ENCODE data around the gene LRRC8E. TPM values are rescaled to one million over a fixed set of nuclear protein-coding genes. Genes with fewer than 3 reads are reported as not detected.
"Not testable (repeated sequence)": the region's sequence is repeated elsewhere in the genome, so short reads cannot be mapped to it uniquely, and the experiment has no call there.

Gene LRRC8E
- total RNA-seq, 1 experiment from 2014 or later: 11.8 TPM

DNA sequence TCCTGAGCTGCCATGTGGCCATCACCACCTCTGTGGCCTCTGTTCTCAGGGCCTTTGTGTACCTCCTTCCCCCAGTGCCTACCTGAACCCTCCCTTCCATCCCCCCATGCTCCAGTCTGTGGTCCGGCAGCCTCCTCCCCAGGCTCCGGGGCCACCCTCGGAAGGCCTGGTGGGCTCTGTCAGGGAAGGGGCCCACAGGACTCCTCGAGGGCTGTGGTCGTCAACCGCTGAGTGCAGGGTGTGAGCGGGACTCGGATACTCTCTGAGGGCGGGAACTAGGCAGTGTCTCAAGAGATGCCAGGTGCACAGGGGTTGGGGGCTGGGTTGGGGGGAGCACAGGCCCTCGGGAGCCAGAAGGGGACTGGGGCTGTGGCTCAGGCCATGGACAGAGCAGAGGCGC, 19.2 kb downstream of the LRRC8E start:
- DNase-seq (ENCODE audit: low read depth): no peak

- no peak for DNase-seq (ENCODE audit: low read depth)
These were observed 19.9 kb downstream of the LRRC8E start for GRCh38 chr19:7908078-7908699.

- no peak for DNase-seq (ENCODE audit: low read depth)
These were observed 20.6 kb downstream of the LRRC8E start for GRCh38 chr19:7908742-7909461.

DNA sequence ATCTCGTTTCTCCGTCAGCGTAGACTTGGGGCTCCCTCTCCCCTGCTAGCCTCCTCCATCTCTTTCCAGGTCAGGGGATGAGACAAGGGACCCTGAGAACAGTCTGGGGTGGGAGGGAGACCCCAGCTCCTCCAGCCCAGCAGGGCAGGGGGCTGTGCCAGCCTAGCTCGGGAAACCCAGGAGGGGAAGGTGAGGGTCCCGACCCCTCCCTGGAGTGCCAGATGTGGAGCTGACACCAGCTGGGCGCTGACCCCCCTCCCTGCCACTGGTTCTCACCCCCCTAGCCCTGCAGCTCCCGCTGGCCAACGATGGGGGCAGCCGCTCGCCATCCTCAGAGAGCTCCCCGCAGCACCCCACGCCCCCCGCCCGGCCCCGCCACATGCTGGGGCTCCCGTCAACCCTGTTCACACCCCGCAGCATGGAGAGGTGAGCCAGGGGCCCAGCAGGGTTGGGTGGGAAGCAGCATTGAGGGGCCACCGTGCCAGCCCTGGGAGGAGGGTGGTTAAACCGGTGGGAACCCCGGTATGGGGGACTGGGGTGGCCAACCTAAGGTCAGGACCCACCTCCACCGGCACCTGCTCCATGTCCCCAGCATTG, 21.3 kb downstream of the LRRC8E start:
- DNase-seq (ENCODE audit: low read depth): no peak

- no peak for DNase-seq (ENCODE audit: low read depth)
These were observed 22.2 kb downstream of the LRRC8E start for GRCh38 chr19:7910321-7911161.

DNA sequence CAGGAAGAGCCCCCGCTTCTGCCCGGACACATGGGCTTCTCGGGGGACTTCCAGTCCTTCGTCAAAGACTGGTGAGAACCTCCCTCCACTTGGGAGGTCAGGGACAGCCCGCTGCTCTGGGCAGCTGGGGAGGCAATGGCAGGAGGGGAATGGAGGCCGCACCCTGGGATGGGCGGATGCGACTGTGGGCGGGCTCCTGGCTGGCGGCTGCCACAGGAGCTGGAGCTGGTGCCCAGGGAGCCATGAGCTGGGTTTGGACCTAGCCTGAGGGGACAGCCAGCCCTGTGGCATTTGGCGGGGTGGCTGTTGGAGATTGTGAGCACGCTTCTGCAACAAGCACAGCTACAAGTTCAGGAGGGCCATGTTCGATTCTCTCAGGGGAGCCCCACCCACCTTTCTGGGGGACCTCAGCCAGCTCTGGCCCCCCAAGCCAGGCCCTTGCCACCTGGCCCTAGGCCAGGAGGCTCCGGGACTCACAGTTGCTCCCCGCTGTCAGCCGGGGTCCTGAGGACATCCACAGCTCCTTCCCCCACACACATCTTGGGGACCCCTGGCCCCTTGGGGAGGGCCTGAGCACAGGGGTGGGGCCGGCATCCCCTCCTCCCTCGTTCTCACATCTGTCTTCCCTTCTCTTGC, 23.3 kb downstream of the LRRC8E start:
- no peak for DNase-seq (ENCODE audit: low read depth)

- no peak for DNase-seq (ENCODE audit: low read depth)
These were observed 23.9 kb downstream of the LRRC8E start for GRCh38 chr19:7912144-7912696.

GRCh38 chr19:7912697-7913564, 24.6 kb downstream of the LRRC8E start:
- no peak for DNase-seq (ENCODE audit: low read depth)

DNA sequence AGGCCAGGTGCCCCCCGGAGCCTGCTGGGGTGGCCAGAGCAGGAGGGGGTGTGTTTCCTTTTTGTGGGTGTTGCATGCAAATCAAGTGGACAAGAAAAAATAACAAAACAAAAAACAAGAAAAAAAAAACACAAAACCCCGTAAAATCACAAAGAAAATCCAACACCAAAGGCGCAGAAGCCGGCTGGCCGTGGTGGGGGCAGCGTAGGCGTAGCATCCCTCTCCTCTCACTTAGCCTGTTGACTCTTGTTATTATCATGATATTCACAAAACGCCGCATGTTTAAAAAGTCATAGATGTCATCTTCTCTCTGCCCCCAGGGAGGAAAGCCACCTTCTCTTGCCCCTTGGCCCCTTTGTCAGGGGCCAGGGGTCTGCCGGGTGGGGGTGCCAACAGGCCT, 25.3 kb downstream of the LRRC8E start:
- no peak for DNase-seq (ENCODE audit: low read depth)

DNA sequence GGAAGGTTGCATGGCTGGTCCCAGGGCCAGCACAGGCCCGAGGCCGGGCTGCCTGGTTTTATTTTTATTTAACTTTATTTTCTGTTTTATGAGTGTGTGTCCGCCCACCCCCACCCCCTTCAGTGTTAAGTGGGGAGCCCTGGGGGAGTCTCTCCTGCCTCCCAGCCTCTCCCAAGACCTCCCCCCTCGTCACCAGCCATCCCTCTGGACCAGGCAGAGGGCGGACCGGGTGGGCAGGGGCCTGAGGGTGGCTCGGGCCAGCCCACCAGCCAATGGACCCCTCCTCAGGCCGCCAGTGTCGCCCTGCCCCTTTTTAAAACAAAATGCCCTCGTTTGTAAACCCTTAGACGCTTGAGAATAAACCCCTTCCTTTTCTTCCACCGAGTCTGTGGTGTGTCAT, 25.8 kb downstream of the LRRC8E start:
- DNase-seq (ENCODE audit: low read depth): no peak

DNA sequence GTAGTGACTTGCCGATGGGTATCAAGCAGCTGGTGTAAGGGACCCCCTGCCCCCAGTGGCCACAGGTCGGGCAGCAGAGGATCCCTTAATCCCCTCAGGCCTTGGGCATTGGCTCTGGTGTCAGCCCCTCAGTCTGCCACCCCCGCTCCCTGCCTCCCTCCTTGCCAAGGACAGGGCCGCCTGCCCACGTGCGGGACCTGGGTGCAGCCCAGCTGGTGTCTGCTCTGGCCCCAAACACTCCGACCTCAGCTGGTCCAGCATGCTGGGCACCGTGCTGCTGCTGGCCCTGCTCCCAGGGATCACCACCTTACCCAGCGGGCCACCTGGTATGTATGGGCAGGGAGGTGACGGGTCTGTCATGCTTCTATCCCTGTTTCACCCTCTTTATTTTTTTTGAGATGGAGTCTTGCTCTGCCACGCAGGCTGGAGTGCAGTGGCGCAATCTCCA, 26.3 kb downstream of the LRRC8E start, which contains the start of gene TGFBR3L:
Gene TGFBR3L, plus strand, starts transcription at position 233 of the 448 bp plus-strand sequence.
- DNase-seq (ENCODE audit: low read depth): no peak

DNA sequence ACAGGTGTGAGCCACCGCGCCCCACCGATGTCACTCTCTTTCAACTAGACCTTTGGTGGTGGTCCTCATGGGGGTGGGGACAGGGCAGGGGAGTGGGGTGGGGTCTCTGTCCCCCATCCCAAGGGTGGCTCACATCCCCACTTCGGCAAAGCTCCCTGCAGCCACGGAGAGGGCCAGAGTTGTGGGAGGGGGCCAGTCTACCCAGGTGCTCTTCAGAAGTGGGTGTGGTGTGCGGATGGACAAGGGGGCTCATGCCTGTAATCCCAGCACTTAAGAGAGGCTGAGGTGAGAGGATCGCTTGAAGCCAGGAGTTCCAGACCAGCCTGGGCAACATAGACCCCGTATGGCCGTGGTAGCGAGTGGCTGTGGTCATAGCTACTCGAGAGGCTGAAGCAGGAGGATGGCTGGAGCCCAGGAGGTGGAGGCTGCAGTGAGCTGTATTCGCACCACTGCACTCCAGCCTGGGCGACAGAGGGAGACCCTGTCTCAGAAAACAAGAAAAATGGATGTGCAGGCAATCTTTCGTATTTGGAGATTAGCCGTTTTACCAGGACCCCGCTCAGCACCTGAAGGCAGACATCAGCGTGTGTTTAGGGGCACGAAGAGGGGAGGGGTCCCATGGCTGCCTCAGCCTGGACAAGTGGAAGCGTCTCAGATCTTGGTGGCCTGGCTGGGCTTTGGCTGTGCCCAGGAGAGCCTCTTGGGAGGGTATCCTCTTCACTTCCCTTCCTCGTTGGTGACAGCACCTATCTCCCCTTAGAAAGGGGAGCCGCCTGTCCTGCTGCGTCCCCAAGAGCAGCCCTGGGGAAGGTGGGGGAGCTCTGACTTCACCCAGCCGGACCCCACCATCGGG, 27.2 kb downstream of the LRRC8E start:
- DNase-seq (ENCODE audit: low read depth): no peak

GRCh38 chr19:7916103-7916954, 28.0 kb downstream of the LRRC8E start:
- DNase-seq (ENCODE audit: low read depth): peak; percentile 57

DNA sequence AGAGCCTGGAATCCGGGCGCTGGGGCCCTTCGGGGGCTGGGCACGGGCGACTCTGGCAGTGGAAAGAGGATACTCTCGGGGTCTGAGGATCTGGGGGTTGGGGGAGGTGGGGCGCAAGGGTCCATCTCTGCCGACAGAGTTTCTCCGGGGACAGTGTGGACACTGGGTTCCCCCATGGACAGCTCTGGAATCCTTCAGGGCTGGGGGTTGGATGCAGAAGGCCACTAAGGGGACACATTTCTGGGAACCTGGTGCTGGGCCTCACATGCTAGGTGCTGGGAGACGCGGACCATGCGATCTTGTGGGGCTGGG, 28.6 kb downstream of the LRRC8E start:
- DNase-seq (ENCODE audit: low read depth): no peak

GRCh38 chr19:7917267-7918061, 29.2 kb downstream of the LRRC8E start:
- DNase-seq (ENCODE audit: low read depth): peak; percentile 73

GRCh38 chr19:7918062-7918614, 29.8 kb downstream of the LRRC8E start:
- not testable (repeated sequence) for DNase-seq (ENCODE audit: low read depth)

Data from Daoy (cell line).